ENCODE results near the gene PID1.

Gene PID1

DNA sequence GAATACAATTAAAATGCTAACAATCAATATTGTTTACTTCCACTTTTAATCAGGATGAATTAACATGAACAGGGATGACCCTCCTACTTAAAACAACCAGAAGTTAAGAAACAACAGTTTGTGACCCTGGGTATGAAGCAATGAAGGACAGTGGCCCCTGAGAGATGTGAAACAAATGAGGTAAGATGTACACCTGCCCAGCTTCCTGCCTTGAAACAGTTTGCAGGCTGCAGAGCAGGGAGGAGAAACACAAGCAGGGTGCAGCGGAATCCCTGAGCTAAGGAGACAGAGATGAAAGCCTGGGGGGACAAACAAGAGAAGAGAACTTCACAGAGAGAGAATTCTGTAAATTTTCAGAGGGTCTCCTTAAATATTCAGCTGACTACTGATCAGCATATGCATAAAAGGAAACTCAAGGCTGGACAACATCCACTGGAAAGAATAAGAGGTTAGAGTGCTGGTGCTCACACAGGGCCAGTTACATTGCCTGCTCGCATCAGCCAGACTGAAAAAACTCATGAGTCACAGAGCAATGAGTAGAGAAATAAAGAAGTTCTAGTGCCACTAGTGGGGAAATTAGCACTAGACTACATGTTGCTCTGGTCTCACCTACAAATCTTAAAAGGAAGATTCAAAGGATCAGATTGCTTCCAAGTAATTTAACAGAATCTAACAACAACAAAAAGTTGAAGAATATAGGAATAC, 106.4 kb downstream of the PID1 start:
- no peak for DNase-seq (ENCODE audit: low read depth, low spot score)

GRCh38 chr2:229163893-229164292, 107.2 kb downstream of the PID1 start:
- DNase-seq (ENCODE audit: low read depth, low spot score), result no peak

- DNase-seq (ENCODE audit: low read depth, low spot score), result no peak
Measured at GRCh38 chr2:229162015-229162414, 109.1 kb downstream of the PID1 start.

DNA sequence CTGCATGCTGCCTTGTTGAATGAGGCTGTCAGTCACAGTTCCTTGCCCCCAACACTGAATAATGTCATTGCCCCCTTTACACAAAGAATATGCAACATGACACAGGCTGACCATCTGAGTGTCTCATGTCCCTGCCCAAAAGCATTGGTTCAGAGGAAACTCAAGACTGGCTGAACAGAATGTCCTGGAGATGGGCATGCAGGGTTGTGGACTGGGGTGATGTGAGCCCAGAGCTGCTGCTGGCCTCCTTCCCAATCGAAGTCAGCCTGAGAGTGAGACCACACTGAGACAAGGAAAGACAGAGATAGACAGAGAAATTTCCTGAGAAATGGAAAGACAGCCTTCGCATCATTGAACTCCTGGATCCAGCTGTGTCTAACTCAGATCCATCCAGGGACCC, 110.1 kb downstream of the PID1 start:
- no peak for DNase-seq (ENCODE audit: low read depth, low spot score)

GRCh38 chr2:229160180-229160579, 110.9 kb downstream of the PID1 start:
- no peak for DNase-seq (ENCODE audit: low read depth, low spot score)

DNA sequence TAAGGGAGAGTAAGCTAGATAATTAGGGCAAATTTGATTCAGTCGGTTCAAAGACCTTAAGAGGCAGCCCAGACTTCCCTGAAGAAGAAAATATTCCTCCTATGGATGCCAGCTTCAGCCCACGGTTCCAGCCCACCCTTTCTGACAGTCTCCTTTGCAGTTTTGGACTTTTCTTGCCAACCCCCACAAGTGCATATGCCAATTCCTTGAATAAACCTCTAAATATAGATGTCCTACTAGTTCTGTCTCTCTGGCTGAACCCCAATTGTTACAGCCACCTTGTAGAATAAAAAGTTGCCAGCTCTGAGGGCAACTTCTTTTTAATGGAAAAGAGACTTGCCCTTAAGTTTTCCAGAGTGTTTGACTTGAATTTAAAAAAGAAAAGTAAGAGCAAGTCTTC, 111.7 kb downstream of the PID1 start:
- DNase-seq (ENCODE audit: low read depth, low spot score), result no peak

DNA sequence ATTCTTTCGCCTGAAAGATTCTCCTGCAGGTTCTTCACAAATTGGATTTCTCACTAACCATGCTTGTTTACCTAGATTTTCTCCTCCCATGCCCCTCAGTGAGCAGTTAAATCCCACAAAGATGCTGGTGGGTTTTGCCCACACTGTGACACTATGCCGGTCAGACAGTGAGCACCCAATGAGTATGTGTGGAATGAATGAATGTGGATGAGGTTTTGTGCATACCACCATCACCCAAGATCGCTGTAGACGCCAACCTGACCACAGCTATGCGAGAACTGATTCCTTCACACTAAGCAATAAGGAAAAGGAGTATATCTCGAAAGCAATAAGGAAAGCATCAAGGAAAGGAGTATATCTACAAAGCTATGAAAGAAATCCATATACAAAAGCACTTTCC, 116.7 kb downstream of the PID1 start:
- no peak for DNase-seq (ENCODE audit: low read depth, low spot score)

DNA sequence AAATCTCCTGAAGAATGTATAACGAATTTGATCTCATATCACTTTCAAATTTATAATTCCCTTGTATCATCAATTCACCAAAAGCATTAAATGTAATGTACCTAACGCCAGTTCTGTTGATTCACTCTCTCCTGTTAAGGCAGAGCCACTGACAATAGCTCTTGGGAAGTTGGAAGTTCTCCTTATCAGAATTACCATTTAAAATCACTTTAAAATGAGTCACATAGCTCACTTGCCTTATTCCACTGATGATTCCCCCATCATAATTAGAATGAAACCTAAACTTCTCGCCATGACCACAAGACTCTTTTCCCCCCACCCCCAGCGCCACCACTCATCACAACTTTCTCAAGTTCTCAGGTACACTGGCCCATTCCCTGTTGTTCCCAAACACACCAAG, 117.1 kb downstream of the PID1 start:
- no peak for DNase-seq (ENCODE audit: low read depth, low spot score)

DNA sequence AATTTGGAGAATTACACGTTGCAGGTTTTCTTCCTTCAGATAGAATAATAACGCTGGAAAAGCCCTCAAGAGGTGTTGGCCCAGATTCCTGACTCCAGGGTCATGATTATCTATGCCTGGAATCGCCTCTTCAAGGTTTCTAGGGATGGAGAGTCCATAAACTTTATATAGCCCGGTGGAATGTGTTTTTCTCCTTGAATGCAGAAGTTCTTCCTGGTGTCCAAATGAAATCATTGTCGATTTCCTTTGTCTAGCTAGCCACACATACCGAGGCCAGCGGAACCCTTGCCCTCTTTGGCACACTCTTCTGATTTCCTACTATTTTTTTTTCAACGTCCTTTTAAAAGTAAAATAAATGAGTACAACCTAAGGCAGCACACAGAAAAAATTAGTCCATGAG, 117.8 kb downstream of the PID1 start:
- no peak for DNase-seq (ENCODE audit: low read depth, low spot score)

GRCh38 chr2:229152674-229153073, 118.4 kb downstream of the PID1 start:
- DNase-seq (ENCODE audit: low read depth, low spot score), result no peak

- DNase-seq (ENCODE audit: low read depth, low spot score), result no peak
Measured at GRCh38 chr2:229150317-229150716, 120.8 kb downstream of the PID1 start.

- DNase-seq (ENCODE audit: low read depth, low spot score), result no peak
Measured at GRCh38 chr2:229141424-229142025, 129.6 kb downstream of the PID1 start.

- no peak for DNase-seq (ENCODE audit: low read depth, low spot score)
Measured at GRCh38 chr2:229137639-229138038, 133.4 kb downstream of the PID1 start.

GRCh38 chr2:229137066-229137465, 134.0 kb downstream of the PID1 start:
- no peak for DNase-seq (ENCODE audit: low read depth, low spot score)

DNA sequence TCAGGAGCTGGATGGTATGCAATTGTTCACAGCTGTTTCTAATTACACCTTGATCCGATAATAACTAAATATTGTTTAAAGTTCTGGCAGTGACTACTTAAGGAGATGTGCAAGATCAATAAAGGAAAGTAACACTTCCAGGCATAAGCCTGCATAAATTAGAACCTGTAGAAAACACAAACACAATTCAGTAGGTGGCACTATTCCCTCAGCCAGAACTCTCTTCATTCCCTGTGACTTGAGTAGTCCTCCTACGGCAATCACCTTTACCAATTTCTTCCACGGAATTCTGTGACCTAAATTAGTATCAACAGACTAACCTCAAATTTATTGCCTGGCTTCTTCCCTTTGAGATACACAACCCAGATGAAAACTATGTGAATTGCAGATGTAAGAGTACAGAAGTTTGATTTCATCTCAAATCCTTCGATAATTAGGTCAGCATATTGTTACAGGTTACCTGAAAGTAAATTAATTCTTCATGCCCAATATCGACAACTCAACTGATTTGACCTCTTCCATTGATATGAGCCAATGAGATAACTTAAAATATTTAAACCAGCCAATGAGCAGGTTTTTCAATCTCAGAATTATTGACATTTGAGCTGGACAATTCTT, 137.8 kb downstream of the PID1 start:
- DNase-seq (ENCODE audit: low read depth, low spot score), result no peak

DNA sequence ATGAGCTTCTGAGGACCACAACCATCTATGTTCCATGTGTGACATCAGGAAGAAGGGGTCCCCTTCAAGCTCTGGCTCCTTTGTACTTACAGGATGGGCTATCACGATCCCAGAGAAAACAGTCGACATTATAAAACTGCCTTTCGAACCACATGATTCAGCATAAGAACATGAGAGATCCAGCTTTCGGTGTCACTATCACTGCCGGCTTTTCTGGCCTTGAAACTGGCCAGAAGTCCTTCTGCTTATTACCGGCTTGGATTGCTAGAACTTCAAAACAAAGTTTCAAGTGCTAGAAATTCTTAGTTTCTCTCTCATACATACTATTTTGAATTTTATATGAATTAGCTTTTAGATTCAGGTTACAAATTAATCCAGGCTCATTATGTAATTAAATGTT, 138.9 kb downstream of the PID1 start:
- no peak for DNase-seq (ENCODE audit: low read depth, low spot score)

DNA sequence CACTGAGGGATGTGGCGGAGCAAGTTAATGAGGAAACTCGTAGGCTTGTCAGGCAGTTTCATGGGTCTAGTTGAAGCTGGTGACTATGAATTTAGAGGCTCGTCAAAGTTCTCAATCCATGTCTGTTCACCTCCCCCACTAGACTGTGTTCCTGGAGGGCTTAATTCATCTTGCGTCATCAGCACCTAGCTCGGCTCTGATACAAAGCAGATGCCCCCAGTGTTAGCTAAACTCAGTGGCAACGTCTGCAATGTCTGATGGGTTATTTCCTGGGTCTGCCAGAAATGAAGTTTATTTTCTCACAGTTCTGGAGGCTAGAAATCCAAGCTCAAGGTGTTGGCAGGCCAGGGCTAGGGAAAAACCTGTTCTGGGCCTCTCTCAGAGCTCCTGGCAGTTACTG, 140.6 kb downstream of the PID1 start:
- no peak for DNase-seq (ENCODE audit: low read depth, low spot score)

DNA sequence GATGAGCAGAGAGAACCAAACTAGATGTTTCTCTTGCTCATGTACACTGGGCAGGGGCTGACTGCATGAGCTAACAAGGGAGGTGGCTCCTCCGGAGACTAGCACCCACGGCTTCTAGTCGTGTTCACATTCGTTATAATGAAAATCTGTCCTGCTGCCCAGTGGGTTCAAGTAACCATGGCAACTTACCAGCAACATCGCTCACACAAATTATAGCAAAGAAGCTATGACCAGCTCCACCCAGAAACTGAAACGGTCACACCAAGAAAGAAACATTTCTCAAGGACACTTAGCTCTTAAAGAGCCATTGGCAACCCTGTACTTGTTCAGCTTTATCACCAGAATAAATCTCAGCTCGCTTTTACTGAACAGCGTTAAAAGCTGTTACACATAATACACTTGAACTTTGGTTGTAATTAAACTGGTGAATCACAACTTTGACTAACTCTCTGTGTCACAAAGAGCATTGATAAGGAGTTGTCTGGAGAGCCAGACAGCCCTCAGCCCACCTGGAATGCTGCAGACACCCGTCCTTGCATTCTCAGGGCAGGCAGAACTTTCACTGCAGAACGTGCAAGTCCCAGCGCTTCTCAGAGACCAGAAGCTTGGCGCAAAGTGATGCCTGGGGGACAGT, 141.2 kb downstream of the PID1 start:
- no peak for DNase-seq (ENCODE audit: low read depth, low spot score)

- DNase-seq (ENCODE audit: low read depth, low spot score), result no peak
Measured at GRCh38 chr2:229127471-229127870, 143.6 kb downstream of the PID1 start.

DNA sequence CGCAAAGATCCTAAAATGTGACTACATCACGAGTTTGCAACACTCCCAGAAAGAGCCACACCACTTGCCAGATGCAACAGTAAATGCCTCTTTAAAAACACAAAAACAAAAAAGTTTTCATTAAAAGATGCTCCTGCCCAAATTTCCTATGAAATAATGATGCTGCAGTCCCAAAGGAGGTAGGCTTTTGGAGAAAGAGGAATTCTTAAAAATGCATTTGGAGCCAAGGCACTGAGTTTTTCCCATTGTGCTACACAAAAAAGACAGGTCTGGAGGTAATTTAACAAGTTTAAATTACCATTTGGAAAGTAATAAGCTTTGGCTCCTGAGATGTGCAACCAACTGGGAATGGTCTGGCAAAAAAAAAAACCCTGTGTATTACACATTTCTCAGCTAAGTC, 145.0 kb downstream of the PID1 start:
- no peak for DNase-seq (ENCODE audit: low read depth, low spot score)

DNA sequence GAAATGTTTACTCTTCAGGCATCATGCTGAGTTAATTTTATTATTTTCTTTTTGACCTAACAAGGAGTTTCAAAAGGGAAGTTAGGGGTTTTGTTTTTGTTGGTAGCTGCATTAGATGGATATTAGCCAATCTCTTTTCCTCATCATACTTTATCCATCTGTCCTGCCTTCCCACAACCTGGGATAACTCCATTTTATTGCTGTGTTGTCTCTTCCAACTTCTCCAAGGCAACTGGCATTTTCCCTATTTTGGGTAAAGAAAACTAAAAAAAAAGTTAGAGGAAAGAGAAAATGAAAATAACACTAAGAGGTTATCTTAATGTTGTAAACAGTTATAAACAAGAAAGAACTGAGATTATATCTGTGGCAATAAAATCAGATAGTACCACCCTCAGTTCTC, 147.0 kb downstream of the PID1 start:
- DNase-seq (ENCODE audit: low read depth, low spot score), result no peak

DNA sequence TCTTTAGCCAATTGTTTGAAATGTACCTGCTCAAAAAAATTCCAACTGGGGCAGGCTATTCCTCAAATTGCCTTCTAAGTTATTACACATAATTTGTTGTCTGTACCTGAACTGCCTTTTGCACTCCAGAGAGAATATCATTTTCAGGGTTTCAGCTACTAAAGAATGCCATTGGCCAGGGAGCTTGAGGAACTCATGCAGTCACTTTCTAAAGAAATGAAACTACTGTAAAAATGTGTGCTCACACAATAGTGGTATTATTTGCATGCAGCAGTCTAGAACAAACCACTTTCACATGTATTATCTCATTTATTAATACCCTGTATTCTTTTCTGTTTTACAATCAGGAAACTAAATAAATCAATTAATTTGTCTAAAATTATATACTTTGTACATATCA, 152.2 kb downstream of the PID1 start:
- DNase-seq (ENCODE audit: low read depth, low spot score), result no peak

- DNase-seq (ENCODE audit: low read depth, low spot score), result no peak
Measured at GRCh38 chr2:229118336-229118735, 152.8 kb downstream of the PID1 start.

Measured in ELF-1 (cell line).